ACC112 (cell line): ENCODE data around the gene ASB8.
"Not testable (repeated sequence)": the region's sequence is repeated elsewhere in the genome, so short reads cannot be mapped to it uniquely, and the experiment has no call there.

Experiments used
- H2AFZ ChIP-seq: fragments of 200-600 bp; sonication (generic); one replicate; pipeline ENCODE4 v1.6.0; 2017; ENCODE audit warnings: antibody characterized with exemption, low read length; ENCODE audit not compliant: unreplicated experiment
- H3K27ac ChIP-seq: fragments of 200-600 bp; sonication (generic); 2 replicates; pipeline ENCODE4 v1.5.1; 2014; ENCODE audit warnings: low read depth, mild to moderate bottlenecking, antibody characterized with exemption, low read length, moderate library complexity
- H3K27me3 ChIP-seq: fragments of 200-600 bp; sonication (generic); 2 replicates; pipeline ENCODE4 v1.6.1; 2014; ENCODE audit warnings: mild to moderate bottlenecking, antibody characterized with exemption, low read length, moderate library complexity, mixed read lengths; ENCODE audit not compliant: insufficient read depth
- H3K36me3 ChIP-seq: fragments of 200-600 bp; sonication (generic); 2 replicates; pipeline ENCODE4 v1.6.1; 2016; ENCODE audit warnings: mild to moderate bottlenecking, antibody characterized with exemption, low read length, moderate library complexity, mixed read lengths; ENCODE audit not compliant: insufficient read depth
- H3K4me1 ChIP-seq: fragments of 200-600 bp; sonication (generic); one replicate; pipeline ENCODE4 v1.6.1; 2016; ENCODE audit warnings: low read length, mixed read lengths; ENCODE audit not compliant: insufficient read depth, unreplicated experiment, control insufficient read depth
- H3K4me3 ChIP-seq: fragments of 200-600 bp; sonication (generic); 2 replicates; pipeline ENCODE4 v1.5.1; 2014; ENCODE audit warnings: mild to moderate bottlenecking, low read depth, low read length
- H3K79me2 ChIP-seq: fragments of 200-600 bp; sonication (generic); one replicate; pipeline ENCODE4 v1.6.0; 2016; ENCODE audit warnings: low read length; ENCODE audit not compliant: control insufficient read depth, unreplicated experiment, insufficient read depth

The ASB8 gene

DNA sequence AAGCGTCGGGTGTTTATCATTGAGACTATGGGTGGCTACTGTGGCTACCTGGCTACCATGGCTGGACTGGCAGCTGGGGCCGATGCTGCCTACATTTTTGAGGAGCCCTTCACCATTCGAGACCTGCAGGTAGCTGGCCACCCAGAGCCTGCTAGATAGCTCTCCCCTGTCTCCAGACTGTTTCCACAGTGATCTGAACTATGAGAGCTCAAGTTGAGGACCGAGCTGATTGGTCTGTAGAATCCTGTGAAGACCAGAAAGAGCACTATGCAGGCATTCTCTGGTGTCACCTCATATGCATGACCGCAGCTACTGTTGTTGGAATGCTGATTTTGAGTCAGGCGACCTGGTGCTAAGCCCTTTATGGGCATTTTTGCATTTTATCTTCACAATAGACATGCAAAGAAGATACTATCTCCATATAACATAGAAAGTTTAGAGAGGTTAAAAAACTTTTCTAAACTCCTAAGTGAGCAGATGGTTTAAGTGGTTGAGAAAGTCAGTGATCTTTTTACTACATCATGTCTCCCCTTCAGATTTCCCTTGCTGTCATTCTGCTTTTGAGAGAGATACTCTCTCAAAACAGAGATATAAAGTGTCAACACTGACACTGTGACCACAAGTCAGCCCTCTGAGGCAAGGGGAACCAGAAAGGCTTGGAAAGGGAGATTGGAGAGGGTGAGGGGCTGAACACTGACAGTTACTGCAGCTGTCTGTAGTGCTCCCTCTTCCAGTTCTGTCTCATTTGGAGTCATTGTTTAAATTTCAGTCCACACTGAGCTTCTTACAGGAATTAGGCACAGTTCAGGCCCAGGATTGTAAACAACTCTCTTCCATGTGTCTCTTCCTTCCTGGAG lies 14.3 kb downstream of the ASB8 start:
- Histone ChIP-seq H3K79me2 (no peaks in the 10 kb centered on the region), H3K36me3 (peaks cover 6% of the 10 kb centered on the region; the same call in 1 of the 2 replicates), H2AFZ (no peak overlapping the region), H3K4me3 (no peak overlapping the region), H3K4me1 (no peaks in the 10 kb centered on the region), H3K27ac (no peak overlapping the region), H3K27me3 (no peaks in the 10 kb centered on the region)

DNA sequence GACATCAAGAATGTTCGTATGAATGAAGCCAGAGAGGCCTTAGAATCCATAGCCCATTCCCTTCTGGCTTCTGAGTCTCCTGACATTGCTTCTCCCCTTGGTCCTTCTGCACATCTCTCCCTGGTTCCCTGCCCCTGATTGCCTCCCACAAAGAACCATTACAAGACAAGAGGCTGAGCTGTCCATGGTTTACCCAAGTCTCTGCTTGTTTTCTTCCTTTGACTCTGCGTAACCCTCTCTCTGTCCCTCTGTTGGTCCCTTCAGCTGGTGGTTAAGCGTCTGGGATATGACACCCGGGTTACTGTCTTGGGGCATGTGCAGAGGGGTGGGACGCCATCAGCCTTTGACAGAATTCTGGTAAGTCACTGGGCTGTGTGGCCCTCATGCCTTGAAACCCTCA lies 22.3 kb downstream of the ASB8 start:
- H3K36me3 ChIP-seq = peaks cover 19% of the 10 kb centered on the region
- H3K79me2 ChIP-seq = no peaks in the 10 kb centered on the region
- H3K4me3 ChIP-seq = no peak overlapping the region
- H3K27me3 ChIP-seq = no peaks in the 10 kb centered on the region
- no peak overlapping the region for H2AFZ ChIP-seq
- no peak overlapping the region for H3K27ac ChIP-seq
- H3K4me1 ChIP-seq = no peaks in the 10 kb centered on the region

DNA sequence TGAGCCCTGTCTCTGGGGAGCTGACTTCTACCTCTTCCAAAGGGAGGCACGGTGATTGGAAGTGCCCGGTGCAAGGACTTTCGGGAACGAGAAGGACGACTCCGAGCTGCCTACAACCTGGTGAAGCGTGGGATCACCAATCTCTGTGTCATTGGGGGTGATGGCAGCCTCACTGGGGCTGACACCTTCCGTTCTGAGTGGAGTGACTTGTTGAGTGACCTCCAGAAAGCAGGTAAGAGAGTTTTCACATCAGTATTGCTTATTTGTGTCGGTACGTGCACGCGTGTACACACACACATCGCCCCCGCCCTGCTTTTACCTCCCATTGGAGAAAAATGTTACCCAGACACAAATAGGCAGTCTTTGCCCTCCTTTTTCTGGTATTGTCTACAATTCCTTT lies 24.5 kb downstream of the ASB8 start:
- Histone ChIP-seq H3K27ac (no peak overlapping the region), H3K4me3 (no peak overlapping the region), H3K27me3 (no peaks in the 10 kb centered on the region), H3K36me3 (peaks cover 31% of the 10 kb centered on the region), H3K4me1 (no peaks in the 10 kb centered on the region), H3K79me2 (peaks cover 4% of the 10 kb centered on the region), H2AFZ (no peak overlapping the region)

DNA sequence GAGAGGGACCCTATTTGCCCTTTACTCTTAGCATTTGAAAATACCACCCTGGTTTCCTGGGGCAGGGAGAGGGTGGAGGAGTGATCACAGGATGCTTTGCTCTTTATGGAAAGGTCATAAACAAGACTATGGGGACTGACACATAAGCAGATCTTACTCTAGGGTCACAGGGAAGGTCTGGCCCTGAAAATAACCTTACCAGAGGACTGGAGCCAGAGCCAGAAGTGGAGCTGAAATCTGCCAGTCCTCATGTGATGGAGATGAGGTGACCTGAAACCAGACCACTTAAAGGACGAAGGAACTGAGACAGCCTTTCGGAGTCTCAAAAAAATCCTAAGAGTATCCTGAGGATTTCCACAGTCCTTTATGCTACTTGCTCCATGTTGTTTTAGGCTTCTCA lies 25.8 kb downstream of the ASB8 start:
- no peak overlapping the region for H3K27ac ChIP-seq
- no peaks in the 10 kb centered on the region for H3K4me1 ChIP-seq
- H3K36me3 ChIP-seq = peaks cover 41% of the 10 kb centered on the region
- H3K27me3 ChIP-seq = no peaks in the 10 kb centered on the region
- H3K4me3 ChIP-seq = no peak overlapping the region
- no peak overlapping the region for H2AFZ ChIP-seq
- H3K79me2 ChIP-seq = peaks cover 4% of the 10 kb centered on the region

DNA sequence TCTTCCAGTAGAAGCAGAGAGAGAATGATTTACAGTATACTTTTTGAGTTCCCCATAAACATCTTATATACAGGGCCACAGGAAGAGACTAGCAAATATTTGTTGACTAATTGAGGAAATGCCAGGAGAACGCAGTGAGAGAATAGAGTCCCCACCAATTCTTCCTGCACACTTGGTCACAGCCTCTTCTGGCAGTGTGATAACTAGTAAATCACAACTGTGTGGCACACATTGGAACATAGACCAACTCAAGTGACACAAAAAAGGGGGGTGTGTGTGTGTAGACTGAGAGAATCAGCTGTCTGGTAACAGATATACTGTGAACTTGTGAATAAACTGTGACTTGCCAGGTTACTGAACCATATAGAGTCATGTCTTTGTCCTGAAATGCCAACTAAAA lies 27.9 kb downstream of the ASB8 start:
- no peaks in the 10 kb centered on the region for H3K4me1 ChIP-seq
- H3K4me3 ChIP-seq = no peak overlapping the region
- H2AFZ ChIP-seq = no peak overlapping the region
- peaks cover 51% of the 10 kb centered on the region for H3K36me3 ChIP-seq
- peaks cover 4% of the 10 kb centered on the region for H3K79me2 ChIP-seq
- H3K27me3 ChIP-seq = no peaks in the 10 kb centered on the region
- H3K27ac ChIP-seq = no peak overlapping the region

DNA sequence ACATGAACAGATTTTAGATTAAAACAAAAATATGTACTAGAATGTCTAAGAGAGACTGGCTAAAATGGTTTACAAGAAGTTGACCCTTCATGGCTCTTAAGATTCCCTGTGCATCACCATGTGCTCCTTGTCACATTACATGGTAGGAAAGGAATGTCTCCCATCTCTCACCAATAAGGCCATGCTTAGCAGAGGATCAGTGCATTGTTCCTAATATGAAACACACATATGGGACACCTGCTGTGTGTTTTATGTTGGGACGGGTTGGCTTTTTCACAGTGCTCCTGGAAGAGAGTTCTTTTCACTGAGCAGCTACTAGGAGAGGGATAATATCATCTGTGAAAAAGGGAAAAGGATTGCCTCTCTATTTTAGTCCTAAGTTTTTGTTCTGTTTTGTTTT lies 28.5 kb downstream of the ASB8 start:
- H3K79me2 ChIP-seq = peaks cover 4% of the 10 kb centered on the region

DNA sequence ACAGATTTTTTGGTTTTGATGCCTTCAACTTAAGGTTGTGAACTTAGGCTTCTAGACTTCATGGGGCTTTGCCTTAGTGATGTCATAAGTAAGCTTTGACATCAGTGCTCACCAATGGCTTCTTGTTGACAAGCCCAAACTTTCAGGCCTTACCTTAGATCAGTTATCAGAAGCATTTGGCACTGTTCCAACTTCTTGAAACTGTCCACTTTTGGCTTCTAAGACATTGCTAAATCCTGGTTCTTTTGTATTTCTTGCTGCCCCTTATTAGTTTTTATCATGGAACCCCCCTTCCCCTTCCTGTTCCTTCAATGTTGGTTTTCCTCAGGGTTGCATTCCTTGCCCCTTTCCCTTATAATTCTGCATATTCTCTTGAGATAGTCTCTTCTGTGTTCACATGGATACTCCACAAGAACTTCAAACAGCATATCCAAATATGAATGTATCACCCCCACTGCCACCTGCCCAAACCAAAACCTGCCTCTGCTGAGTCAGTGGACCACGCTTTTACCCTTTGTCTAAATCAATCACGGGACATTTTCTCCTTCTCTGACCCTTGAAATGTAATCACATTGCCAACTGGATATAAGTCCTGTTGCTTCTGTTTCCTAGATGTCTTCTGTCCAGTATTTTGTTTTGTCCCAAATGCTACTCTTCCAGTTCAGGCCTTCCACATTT lies 30.2 kb downstream of the ASB8 start:
- Histone ChIP-seq H3K27ac (no peak overlapping the region), H3K27me3 (no peaks in the 10 kb centered on the region), H3K4me1 (no peaks in the 10 kb centered on the region), H3K4me3 (no peak overlapping the region), H3K36me3 (peaks cover 52% of the 10 kb centered on the region), H2AFZ (no peak overlapping the region), H3K79me2 (peaks cover 4% of the 10 kb centered on the region)

More for the DNA sequence above, 28.5 kb downstream of the ASB8 start:
- Histone ChIP-seq H3K27me3 (no peaks in the 10 kb centered on the region), H3K4me3 (no peak overlapping the region), H3K36me3 (peaks cover 55% of the 10 kb centered on the region), H2AFZ (no peak overlapping the region), H3K27ac (no peak overlapping the region), H3K4me1 (no peaks in the 10 kb centered on the region)

DNA sequence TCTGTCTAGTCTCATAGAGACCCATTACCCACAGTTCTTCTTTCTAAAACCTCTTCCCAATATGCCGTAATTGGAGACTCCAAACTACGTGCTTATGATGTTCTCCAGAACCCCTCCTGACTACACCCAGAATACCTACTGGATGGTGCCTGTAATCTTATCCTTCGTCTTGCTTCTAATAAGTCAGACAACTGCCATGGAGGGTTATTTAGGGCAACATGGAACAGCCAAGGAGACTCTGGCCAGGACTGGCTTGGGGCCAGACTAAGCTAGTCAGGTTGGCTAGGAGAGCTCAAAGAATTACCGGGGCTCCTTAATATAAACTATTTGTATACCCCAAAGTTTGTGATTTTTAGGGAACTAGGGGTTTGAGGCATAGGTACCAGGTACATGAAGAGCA lies 31.3 kb downstream of the ASB8 start:
- Histone ChIP-seq H3K4me1 (no peaks in the 10 kb centered on the region), H3K36me3 (peaks cover 45% of the 10 kb centered on the region), H3K79me2 (peaks cover 15% of the 10 kb centered on the region), H3K4me3 (no peak overlapping the region), H2AFZ (no peak overlapping the region), H3K27me3 (no peaks in the 10 kb centered on the region), H3K27ac (no peak overlapping the region)

DNA sequence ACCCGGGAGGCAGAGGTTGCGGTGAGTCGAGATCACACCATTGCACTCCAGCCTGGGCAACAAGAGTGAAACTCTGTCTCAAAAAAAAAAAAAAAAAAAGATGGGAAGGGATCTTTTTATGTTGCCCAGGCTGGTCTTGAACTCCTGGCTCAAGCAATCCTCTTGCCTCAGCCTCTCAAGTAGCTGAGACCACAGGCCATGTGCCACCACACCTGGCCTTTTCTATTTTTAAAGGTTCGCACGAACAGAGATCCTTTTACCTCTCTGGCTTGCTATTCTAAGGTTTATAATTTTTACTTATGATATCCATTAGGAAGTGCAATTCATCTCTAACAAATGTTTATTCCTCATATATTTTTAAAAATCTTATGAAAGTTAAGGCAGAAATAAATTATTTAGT lies 31.8 kb downstream of the ASB8 start:
- not testable (repeated sequence) for H3K27me3 ChIP-seq
- peaks cover 45% of the 10 kb centered on the region for H3K36me3 ChIP-seq

DNA sequence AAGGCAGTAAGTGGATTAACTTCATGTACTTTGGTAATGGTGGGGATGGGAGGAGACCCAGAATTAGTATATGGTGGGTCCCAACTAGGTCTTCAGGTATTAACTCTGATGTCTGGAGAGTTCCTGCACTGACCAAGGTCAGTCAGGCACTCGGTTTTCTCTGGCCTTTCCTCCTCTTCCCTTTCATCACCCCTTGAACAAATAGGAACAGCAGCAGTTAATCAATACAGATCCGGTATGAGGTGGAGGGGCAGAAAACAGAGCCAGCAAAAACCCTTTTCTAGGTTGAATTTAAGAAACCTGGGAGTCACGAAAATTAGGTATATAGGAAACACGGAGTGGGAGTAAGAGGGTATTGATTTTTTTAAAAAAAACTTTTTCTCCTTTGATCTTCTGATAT lies 34.1 kb downstream of the ASB8 start:
- Histone ChIP-seq H3K4me3 (no peak overlapping the region), H3K36me3 (peaks cover 34% of the 10 kb centered on the region), H3K27me3 (no peaks in the 10 kb centered on the region), H3K27ac (no peak overlapping the region), H3K4me1 (peaks cover 16% of the 10 kb centered on the region), H2AFZ (no peak overlapping the region), H3K79me2 (peaks cover 27% of the 10 kb centered on the region)

More for the DNA sequence above, 31.8 kb downstream of the ASB8 start:
- H3K27ac ChIP-seq, H3K4me3 ChIP-seq, H2AFZ ChIP-seq, H3K4me1 ChIP-seq: not testable (repeated sequence)
- H3K79me2 ChIP-seq = peaks cover 19% of the 10 kb centered on the region
